ENCODE measurements around the gene JARID2. TPM values are rescaled to one million over a fixed set of nuclear protein-coding genes. Genes with fewer than 3 reads are reported as not detected.

The JARID2 gene
- total RNA-seq, 1 donor from 2014 or later, result 43.9 TPM

- Mint-ChIP-seq H3K27me3 (no peaks in the 10 kb centered on the region), H3K9me3 (no peaks in the 10 kb centered on the region), H3K4me3 (no peak overlapping the region), H3K27ac (no peak overlapping the region), H3K36me3 (no peaks in the 10 kb centered on the region), H3K4me1 (ENCODE audit: unreplicated experiment) (peaks cover 62% of the 10 kb centered on the region)
- no peak for DNase-seq (ENCODE audit: extremely low spot score, unreplicated experiment)
- no peak for TF ChIP-seq CTCF (conservative IDR thresholded peaks at IDR 0.05)
These were observed 91.7 kb downstream of the JARID2 start for GRCh38 chr6:15337582-15337981.

DNA sequence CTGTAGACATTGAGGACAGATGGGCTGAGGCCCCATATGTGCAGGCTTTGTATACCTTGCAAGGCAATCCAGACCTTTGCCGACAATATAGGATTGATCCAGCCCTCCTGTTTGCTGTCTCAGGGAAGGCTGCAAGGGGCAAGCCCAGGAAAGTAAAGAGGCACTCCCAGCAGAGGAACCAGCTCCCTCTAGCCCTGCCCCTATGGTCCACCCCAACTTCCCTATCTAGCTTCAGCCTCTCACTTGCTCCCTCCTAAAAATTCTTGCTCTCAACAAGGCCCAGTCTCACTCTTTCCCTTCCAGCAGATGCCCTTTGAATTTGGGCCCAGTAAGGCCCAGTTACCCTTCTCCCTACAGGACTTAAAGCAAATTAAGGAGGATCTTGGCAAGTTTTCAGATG, 92.6 kb downstream of the JARID2 start:
- no peaks in the 10 kb centered on the region for H3K27me3 Mint-ChIP-seq

GRCh38 chr6:15339081-15339480, 93.2 kb downstream of the JARID2 start:
- no peak for DNase-seq (ENCODE audit: extremely low spot score, unreplicated experiment)

More for the DNA sequence above, 92.6 kb downstream of the JARID2 start:
- DNase-seq (ENCODE audit: extremely low spot score, unreplicated experiment), result no peak
- peaks cover 61% of the 10 kb centered on the region for H3K4me1 Mint-ChIP-seq (ENCODE audit: unreplicated experiment)
- H3K27ac Mint-ChIP-seq, result no peak overlapping the region
- no peaks in the 10 kb centered on the region for H3K36me3 Mint-ChIP-seq
- TF ChIP-seq CTCF (conservative IDR thresholded peaks at IDR 0.05), result no peak
- no peak overlapping the region for H3K4me3 Mint-ChIP-seq
- no peaks in the 10 kb centered on the region for H3K9me3 Mint-ChIP-seq

DNA sequence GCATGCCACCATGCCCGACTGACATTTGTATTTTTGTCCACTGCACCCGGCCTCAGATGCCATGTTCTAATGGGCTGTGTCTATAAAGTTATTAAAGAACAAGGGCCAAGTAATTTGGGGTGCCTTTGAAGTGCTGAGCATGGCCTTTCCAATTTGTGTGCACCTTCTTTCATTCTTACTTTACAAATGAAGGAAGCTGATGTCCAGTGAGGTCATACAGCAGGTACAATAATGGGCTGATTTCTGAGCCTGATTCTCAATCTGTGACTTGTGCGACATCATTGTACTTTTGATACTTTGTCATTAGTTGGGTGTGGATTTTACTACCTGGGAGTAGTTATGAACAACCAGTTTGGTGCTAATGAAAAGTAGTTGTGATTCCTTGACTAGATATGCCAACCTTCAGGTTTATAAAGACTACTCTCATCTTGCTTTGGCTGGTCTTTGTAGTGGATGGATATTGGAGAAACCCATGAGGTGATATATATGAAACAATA, 94.3 kb downstream of the JARID2 start:
- Mint-ChIP-seq H3K9me3 (no peaks in the 10 kb centered on the region), H3K36me3 (no peaks in the 10 kb centered on the region), H3K27ac (no peak overlapping the region), H3K4me1 (ENCODE audit: unreplicated experiment) (peaks cover 56% of the 10 kb centered on the region), H3K4me3 (no peak overlapping the region), H3K27me3 (no peaks in the 10 kb centered on the region)
- no peak for DNase-seq (ENCODE audit: extremely low spot score, unreplicated experiment)
- no peak for TF ChIP-seq CTCF (conservative IDR thresholded peaks at IDR 0.05)

More at GRCh38 chr6:15339081-15339480, 93.2 kb downstream of the JARID2 start:
- no peak overlapping the region for H3K27ac Mint-ChIP-seq
- H3K4me3 Mint-ChIP-seq, result no peak overlapping the region
- H3K9me3 Mint-ChIP-seq, result no peaks in the 10 kb centered on the region
- no peaks in the 10 kb centered on the region for H3K36me3 Mint-ChIP-seq
- TF ChIP-seq CTCF (conservative IDR thresholded peaks at IDR 0.05), result no peak
- no peaks in the 10 kb centered on the region for H3K27me3 Mint-ChIP-seq
- peaks cover 61% of the 10 kb centered on the region for H3K4me1 Mint-ChIP-seq (ENCODE audit: unreplicated experiment)

GRCh38 chr6:15340775-15341174, 94.9 kb downstream of the JARID2 start:
- TF ChIP-seq CTCF (conservative IDR thresholded peaks at IDR 0.05), result no peak
- H3K27ac Mint-ChIP-seq, result no peak overlapping the region
- no peak overlapping the region for H3K4me3 Mint-ChIP-seq
- no peak for DNase-seq (ENCODE audit: extremely low spot score, unreplicated experiment)
- H3K36me3 Mint-ChIP-seq, result no peaks in the 10 kb centered on the region
- H3K9me3 Mint-ChIP-seq, result no peaks in the 10 kb centered on the region
- peaks cover 56% of the 10 kb centered on the region for H3K4me1 Mint-ChIP-seq (ENCODE audit: unreplicated experiment)
- no peaks in the 10 kb centered on the region for H3K27me3 Mint-ChIP-seq
